Measurements from ENCODE around the gene ZNF281. TPM values are rescaled to one million over a fixed set of nuclear protein-coding genes. Genes with fewer than 3 reads are reported as not detected.

ZNF281 gene
- polyA plus RNA-seq, 1 of the 3 experiments (the other 2 are of a cell fraction), result 3.0 TPM

DNA sequence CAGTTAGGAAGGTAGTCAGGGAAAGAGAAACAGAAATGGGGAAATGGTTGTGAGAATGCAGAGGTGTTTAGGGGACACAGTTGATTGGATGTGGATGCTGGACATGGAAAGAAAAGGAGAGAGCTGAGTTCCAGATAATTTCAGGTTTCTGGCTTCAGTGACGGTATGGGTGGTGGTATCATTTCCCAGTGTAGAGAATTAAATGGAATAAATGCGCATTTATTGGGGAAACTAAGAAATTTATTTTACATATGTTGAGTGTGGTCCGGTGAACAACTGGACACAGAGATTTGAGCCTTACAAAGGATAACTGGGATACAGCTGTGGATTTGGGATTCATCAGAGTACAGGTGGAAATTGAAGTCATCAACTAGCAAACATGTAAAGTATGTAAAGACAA, 12.4 kb upstream of the ZNF281 start:
- no peak for DNase-seq
- H3K9me2 ChIP-seq, result no peaks in the 10 kb centered on the region
- WGBS (ENCODE audit: low lambda C conversion rate), result 96% methylated on average over 3 of the region's 3 CpGs
- no peaks in the 10 kb centered on the region for H3K36me3 ChIP-seq (replicated peaks in 1 of 2; ENCODE audit: control insufficient read depth in 1 of 2, insufficient read depth in 2 of 2, low read length in 1 of 2)
- no peaks in the 10 kb centered on the region for H3K79me2 ChIP-seq (ENCODE audit: insufficient read depth)
- H3K4me1 ChIP-seq (ENCODE audit: control insufficient read depth in 1 of 2, insufficient read depth in 2 of 2, low read depth in 1 of 2, low read length in 1 of 2), result no peaks in the 10 kb centered on the region
- H3K9me3 ChIP-seq, result no peaks in the 10 kb centered on the region
- H3K27ac ChIP-seq (ENCODE audit: low read depth in 2 of 2, low read length in 1 of 2), result no peak overlapping the region
- H3K4me2 ChIP-seq, result no peak overlapping the region
- no peaks in the 10 kb centered on the region for H3K27me3 ChIP-seq (ENCODE audit: insufficient read depth)
- ChIA-PET CTCF (interaction anchor here (1.4 to 1.6 kb wide), 2 partner anchors 9 to 66 kb away, joined by 3 to 4 read pairs; no protein-coding TSS in a partner anchor), POLR2A (interaction anchor here (0.5 kb wide), 1 partner anchor 11 kb away, joined by 3 read pairs; no protein-coding TSS in a partner anchor)
- no peak overlapping the region for H2AFZ ChIP-seq (ENCODE audit: low read depth)
- no peak for TF ChIP-seq TAF1 (IDR thresholded peaks at IDR 0.05; ENCODE audit: borderline replicate concordance, low read depth, low read length)
- no peak for TF ChIP-seq RAD21 (IDR thresholded peaks at IDR 0.05; ENCODE audit: low read length)
- TF ChIP-seq TCF12 (IDR thresholded peaks at IDR 0.05), result no peak
- no peak for TF ChIP-seq SMC3 (IDR thresholded peaks at IDR 0.05; ENCODE audit: low read depth, low read length)
- TF ChIP-seq NRF1 (IDR thresholded peaks at IDR 0.05; ENCODE audit: low read depth, low read length), result no peak
- no peak for TF ChIP-seq TEAD4 (IDR thresholded peaks at IDR 0.05; ENCODE audit: borderline replicate concordance, insufficient read depth)
- no peak for TF ChIP-seq FOSL2 (IDR thresholded peaks at IDR 0.05; ENCODE audit: borderline replicate concordance, low read depth)
- no peak for TF ChIP-seq FOXJ3 (CRISPR knock-in tag; IDR thresholded peaks at IDR 0.05)
- no peak for TF ChIP-seq ELF1 (IDR thresholded peaks at IDR 0.05)
- TF ChIP-seq RCOR1 (IDR thresholded peaks at IDR 0.05; ENCODE audit: low read length), result no peak
- TF ChIP-seq IRF3 (IDR thresholded peaks at IDR 0.05; ENCODE audit: low read depth, low read length), result no peak
- TF ChIP-seq, protein P1, sequence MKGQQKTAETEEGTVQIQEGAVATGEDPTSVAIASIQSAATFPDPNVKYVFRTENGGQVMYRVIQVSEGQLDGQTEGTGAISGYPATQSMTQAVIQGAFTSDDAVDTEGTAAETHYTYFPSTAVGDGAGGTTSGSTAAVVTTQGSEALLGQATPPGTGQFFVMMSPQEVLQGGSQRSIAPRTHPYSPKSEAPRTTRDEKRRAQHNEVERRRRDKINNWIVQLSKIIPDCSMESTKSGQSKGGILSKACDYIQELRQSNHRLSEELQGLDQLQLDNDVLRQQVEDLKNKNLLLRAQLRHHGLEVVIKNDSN (IDR thresholded peaks at IDR 0.05; ENCODE audit: borderline replicate concordance, low read depth), result no peak
- TF ChIP-seq, protein P2, sequence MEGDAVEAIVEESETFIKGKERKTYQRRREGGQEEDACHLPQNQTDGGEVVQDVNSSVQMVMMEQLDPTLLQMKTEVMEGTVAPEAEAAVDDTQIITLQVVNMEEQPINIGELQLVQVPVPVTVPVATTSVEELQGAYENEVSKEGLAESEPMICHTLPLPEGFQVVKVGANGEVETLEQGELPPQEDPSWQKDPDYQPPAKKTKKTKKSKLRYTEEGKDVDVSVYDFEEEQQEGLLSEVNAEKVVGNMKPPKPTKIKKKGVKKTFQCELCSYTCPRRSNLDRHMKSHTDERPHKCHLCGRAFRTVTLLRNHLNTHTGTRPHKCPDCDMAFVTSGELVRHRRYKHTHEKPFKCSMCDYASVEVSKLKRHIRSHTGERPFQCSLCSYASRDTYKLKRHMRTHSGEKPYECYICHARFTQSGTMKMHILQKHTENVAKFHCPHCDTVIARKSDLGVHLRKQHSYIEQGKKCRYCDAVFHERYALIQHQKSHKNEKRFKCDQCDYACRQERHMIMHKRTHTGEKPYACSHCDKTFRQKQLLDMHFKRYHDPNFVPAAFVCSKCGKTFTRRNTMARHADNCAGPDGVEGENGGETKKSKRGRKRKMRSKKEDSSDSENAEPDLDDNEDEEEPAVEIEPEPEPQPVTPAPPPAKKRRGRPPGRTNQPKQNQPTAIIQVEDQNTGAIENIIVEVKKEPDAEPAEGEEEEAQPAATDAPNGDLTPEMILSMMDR (IDR thresholded peaks at IDR 0.05), result no peak
- no peak for TF ChIP-seq GABPA (IDR thresholded peaks at IDR 0.05; ENCODE audit: low read depth)
- TF ChIP-seq, protein P3, sequence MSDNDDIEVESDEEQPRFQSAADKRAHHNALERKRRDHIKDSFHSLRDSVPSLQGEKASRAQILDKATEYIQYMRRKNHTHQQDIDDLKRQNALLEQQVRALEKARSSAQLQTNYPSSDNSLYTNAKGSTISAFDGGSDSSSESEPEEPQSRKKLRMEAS (IDR thresholded peaks at IDR 0.05; ENCODE audit: low read depth), result no peak
- no peak for TF ChIP-seq FOXM1 (IDR thresholded peaks at IDR 0.05; ENCODE audit: low read depth)
- TF ChIP-seq POLR2AphosphoS5 (IDR thresholded peaks at IDR 0.05; ENCODE audit: low read depth, low read length), result no peak
- TF ChIP-seq RFX5 (IDR thresholded peaks at IDR 0.05; ENCODE audit: low read length), result no peak
- H3F3A ChIP-seq (replicated peaks; ENCODE audit: insufficient read depth), result peaks cover 5% of the 10 kb centered on the region
- H4K20me1 ChIP-seq (ENCODE audit: insufficient read depth), result no peaks in the 10 kb centered on the region
- no peak overlapping the region for H3K9ac ChIP-seq
- H3K4me3 ChIP-seq (ENCODE audit: low read depth in 2 of 2, low read length in 1 of 2), result no peak overlapping the region

Data from SK-N-SH (cell line).